GM04503 (cell line): ENCODE measurements around the gene ECI1.
"Not testable (repeated sequence)": the region's sequence is repeated elsewhere in the genome, so short reads cannot be mapped to it uniquely, and the experiment has no call there.

Experiments
- DNase-seq: peaks from one replicate; pipeline ENCODE4 v3.0.0-alpha.2; 2012; ENCODE audit warnings: low read depth

Gene ECI1

GRCh38 chr16:2252806-2253148 is 1.4 kb upstream of the ECI1 start:
- no peak for DNase-seq

- DNase-seq = no peak
Measured at GRCh38 chr16:2250652-2251295, 613 bp downstream of the ECI1 start.

- no peak for DNase-seq
Measured at GRCh38 chr16:2246301-2246885, 5.0 kb downstream of the ECI1 start.

- DNase-seq = no peak
Measured at GRCh38 chr16:2244926-2245795, 6.2 kb downstream of the ECI1 start.

- DNase-seq = no peak
Measured at GRCh38 chr16:2244301-2244700, 7.1 kb downstream of the ECI1 start.

GRCh38 chr16:2243781-2244180 is 7.6 kb downstream of the ECI1 start:
- DNase-seq = no peak

- no peak for DNase-seq
Measured at GRCh38 chr16:2243031-2243528, 8.3 kb downstream of the ECI1 start.

- no peak for DNase-seq
Measured at GRCh38 chr16:2242598-2242997, 8.8 kb downstream of the ECI1 start.

GRCh38 chr16:2240331-2240730 is 11.1 kb downstream of the ECI1 start:
- DNase-seq = not testable (repeated sequence)

GRCh38 chr16:2238838-2239675 is 12.3 kb downstream of the ECI1 start:
- no peak for DNase-seq

GRCh38 chr16:2238150-2238837 is 13.1 kb downstream of the ECI1 start:
- no peak for DNase-seq

- no peak for DNase-seq
Measured at GRCh38 chr16:2237493-2238149, 13.8 kb downstream of the ECI1 start.

GRCh38 chr16:2237102-2237482 is 14.3 kb downstream of the ECI1 start:
- DNase-seq = no peak

GRCh38 chr16:2236337-2237101 is 14.9 kb downstream of the ECI1 start, which contains the start of gene DNASE1L2:
Gene DNASE1L2, plus strand, starts transcription at chr16:2236444. Its CDS starts 373 bp downstream, at chr16:2236817.
- no peak for DNase-seq

- no peak for DNase-seq
Measured at GRCh38 chr16:2235695-2236336, 15.6 kb downstream of the ECI1 start.

GRCh38 chr16:2235234-2235651 is 16.1 kb downstream of the ECI1 start:
- DNase-seq = no peak

GRCh38 chr16:2234813-2235170 is 16.6 kb downstream of the ECI1 start:
- no peak for DNase-seq

- DNase-seq = no peak
Measured at GRCh38 chr16:2233872-2234812, 17.2 kb downstream of the ECI1 start.
